ENCODE data around the gene THADA.

- TF ChIP-seq CTCF (IDR thresholded peaks at IDR 0.05; ENCODE audit: extremely low read depth in 1 of 2, insufficient read depth in 1 of 2, low read depth in 1 of 2, low read length in 2 of 2) (no peak), POLR2A (IDR thresholded peaks at IDR 0.05; ENCODE audit: low read depth, low read length) (no peak), EZH2 (IDR thresholded peaks at IDR 0.05; ENCODE audit: borderline replicate concordance, low read depth, low read length, severe bottlenecking) (no peak), GATA2 (IDR thresholded peaks at IDR 0.05; ENCODE audit: insufficient read depth, insufficient read length, low read depth, low read length) (no peak), POLR2AphosphoS5 (IDR thresholded peaks at IDR 0.05; ENCODE audit: insufficient read depth, low read depth, low read length) (no peak), MYC (IDR thresholded peaks at IDR 0.05; ENCODE audit: low read depth, low read length) (no peak)
Observed at GRCh38 chr2:43605851-43606250, 10.0 kb upstream of the THADA start.

Data from endothelial cell of umbilical vein (primary cell).